Caco-2 (cell line): Measurements from ENCODE around the gene TBC1D2. TPM values are rescaled to one million over a fixed set of nuclear protein-coding genes. Genes with fewer than 3 reads are reported as not detected.

Experiments used
- BruUV-seq: library from RNA; stranded (reverse); fragments of 400-500 nt; replicated peaks from 2 replicates; lab custom pipeline; 2021; lab: Mats Ljungman, UMichigan
- CTCF ChIA-PET: fragments of 300-600 bp; sonication (Branson Sonifier 250); formaldehyde crosslinking; loops from one replicate; lab custom pipeline; 2022; ENCODE audit warnings: antibody characterized with exemption; lab: Charles Lee
- POLR2A ChIA-PET: fragments of 300-600 bp; sonication (Branson Sonifier 250); formaldehyde crosslinking; loops from one replicate; lab custom pipeline; 2022; ENCODE audit warnings: antibody characterized with exemption; lab: Charles Lee
- DNase-seq, 2 experiments: peaks; one replicate each; pipeline versions ENCODE4 v3.0.0 to v3.0.0-alpha.2; 2020 to 2022
- H3K27me3 ChIP-seq: replicated peaks from 2 replicates; pipeline ENCODE4 v1.6.0; 2011; ENCODE audit warnings: low read length; ENCODE audit not compliant: control insufficient read depth, insufficient read depth
- H3K36me3 ChIP-seq: 2 replicates; pipeline ENCODE4 v1.5.1; 2011; ENCODE audit warnings: low read length; ENCODE audit not compliant: control insufficient read depth, insufficient read depth
- H3K4me1 ChIP-seq: fragments of 250-450 bp; sonication (Bioruptor Pico); 2 replicates; pipeline ENCODE4 v1.5.1; 2020; ENCODE audit warnings: mild to moderate bottlenecking
- H3K4me3 ChIP-seq: 2 replicates; pipeline ENCODE4 v1.5.1; 2011; ENCODE audit warnings: low read depth, mild to moderate bottlenecking, control low read depth, low read length
- H3K9me3 ChIP-seq: fragments of 250-450 bp; sonication (Bioruptor Pico); 2 replicates; pipeline ENCODE4 v1.5.1; 2020; ENCODE audit warnings: mild to moderate bottlenecking, moderate library complexity
- H3K27ac Mint-ChIP-seq: one replicate; pipeline ENCODE4 v1.8.0; 2022; ENCODE audit warnings: mixed read lengths; ENCODE audit not compliant: unreplicated experiment
- H3K27me3 Mint-ChIP-seq: one replicate; pipeline ENCODE4 v1.8.0; 2022; ENCODE audit warnings: mixed read lengths; ENCODE audit not compliant: insufficient read depth, unreplicated experiment
- H3K36me3 Mint-ChIP-seq: one replicate; pipeline ENCODE4 v1.8.0; 2022; ENCODE audit warnings: mild to moderate bottlenecking, mixed read lengths; ENCODE audit not compliant: insufficient read depth, unreplicated experiment
- H3K4me1 Mint-ChIP-seq: one replicate; pipeline ENCODE4 v1.8.0; 2022; ENCODE audit warnings: low read depth, mixed read lengths; ENCODE audit not compliant: unreplicated experiment
- H3K4me3 Mint-ChIP-seq: one replicate; pipeline ENCODE4 v1.8.0; 2022; ENCODE audit warnings: mild to moderate bottlenecking, moderate library complexity, mixed read lengths; ENCODE audit not compliant: unreplicated experiment
- H3K9me3 Mint-ChIP-seq: one replicate; pipeline ENCODE4 v1.8.0; 2022; ENCODE audit warnings: mixed read lengths; ENCODE audit not compliant: unreplicated experiment
- CTCF ChIP-seq, 2 experiments: fragments of 200-600 bp in 1 of 2; IDR thresholded peaks; 1 replicate in 1 of 2; 2 replicates in 1 of 2; pipeline versions ENCODE4 v1.5.1 to v1.8.0; 2011 to 2022; ENCODE audit warnings: antibody characterized with exemption in 1 of 2, control low read depth in 1 of 2, inconsistent platforms in 1 of 2, low read depth in 1 of 2, low read length in 1 of 2, mild to moderate bottlenecking in 1 of 2, moderate library complexity in 1 of 2; ENCODE audit not compliant: insufficient read depth in 1 of 2, severe bottlenecking in 1 of 2, unreplicated experiment in 1 of 2
- intact Hi-C: fragments of 100-400 bp; cut with micrococcal nuclease; formaldehyde crosslinking; loops from one replicate; pipeline ENCODE4 v1.10.0; 2022; ENCODE audit not compliant: unreplicated experiment
- total RNA-seq: library from RNA; stranded (reverse); gene quantifications from 2 replicates; pipeline ENCODE4 v1.2.3, GENCODE V29; 2022

TBC1D2 gene
- total RNA-seq, 1 experiment from 2014 or later = 8.5 TPM

- intact Hi-C loops = no loop called here
- Histone ChIP-seq H3K9me3 (no peaks in the 10 kb centered on the region), H3K4me3 (no peak overlapping the region), H3K27me3 (no peaks in the 10 kb centered on the region), H3K36me3 (peaks cover 4% of the 10 kb centered on the region; the same call in 1 of the 2 replicates), H3K4me1 (peaks cover 3% of the 10 kb centered on the region; the same call in 1 of the 2 replicates)
- H3K27ac Mint-ChIP-seq = no peak overlapping the region
- H3K36me3 Mint-ChIP-seq = no peaks in the 10 kb centered on the region
- no peaks in the 10 kb centered on the region for H3K4me1 Mint-ChIP-seq
- no peaks in the 10 kb centered on the region for H3K27me3 Mint-ChIP-seq
- H3K4me3 Mint-ChIP-seq = no peak overlapping the region
- no peak for DNase-seq
- CTCF ChIA-PET = interaction anchor here (0.7 kb wide), 1 partner anchor 22 kb away, joined by 3 read pairs; no protein-coding TSS in a partner anchor
- no TSS peak for BruUV-seq
- H3K9me3 Mint-ChIP-seq = no peaks in the 10 kb centered on the region
- no peak for TF ChIP-seq CTCF (IDR thresholded peaks at IDR 0.05; ENCODE audit: insufficient read depth in 1 of 2, low read depth in 1 of 2, low read length in 1 of 2, severe bottlenecking in 1 of 2, unreplicated experiment in 1 of 2)
- POLR2A ChIA-PET = no interaction called here
These were observed 40.2 kb downstream of the TBC1D2 start for GRCh38 chr9:98215271-98215670.

GRCh38 chr9:98214811-98215210 lies 40.6 kb downstream of the TBC1D2 start:
- no peak overlapping the region for H3K27ac Mint-ChIP-seq
- BruUV-seq = no TSS peak

GRCh38 chr9:98211260-98211659 lies 44.2 kb downstream of the TBC1D2 start:
- ChIA-PET CTCF (interaction anchor here (1.3 kb wide), 1 partner anchor 45 kb away, joined by 3 read pairs; no protein-coding TSS in a partner anchor), POLR2A (no interaction called here)
- Mint-ChIP-seq H3K36me3 (no peaks in the 10 kb centered on the region), H3K9me3 (no peaks in the 10 kb centered on the region), H3K4me1 (no peaks in the 10 kb centered on the region), H3K4me3 (no peak overlapping the region), H3K27me3 (no peaks in the 10 kb centered on the region), H3K27ac (no peak overlapping the region)
- no peak for DNase-seq
- intact Hi-C loops = no loop called here
- H3K4me1 ChIP-seq = no peaks in the 10 kb centered on the region
- H3K4me3 ChIP-seq = no peak overlapping the region
- no peaks in the 10 kb centered on the region for H3K9me3 ChIP-seq
- H3K27me3 ChIP-seq = no peaks in the 10 kb centered on the region
- no peak for TF ChIP-seq CTCF (IDR thresholded peaks at IDR 0.05; ENCODE audit: insufficient read depth in 1 of 2, low read depth in 1 of 2, low read length in 1 of 2, severe bottlenecking in 1 of 2, unreplicated experiment in 1 of 2)
- H3K36me3 ChIP-seq = peaks cover 4% of the 10 kb centered on the region; the same call in 1 of the 2 replicates
- no TSS peak for BruUV-seq

More at GRCh38 chr9:98214811-98215210, 40.6 kb downstream of the TBC1D2 start:
- Mint-ChIP-seq H3K27me3 (no peaks in the 10 kb centered on the region), H3K9me3 (no peaks in the 10 kb centered on the region), H3K4me1 (no peaks in the 10 kb centered on the region), H3K4me3 (no peak overlapping the region), H3K36me3 (no peaks in the 10 kb centered on the region)
- Histone ChIP-seq H3K4me1 (peaks cover 3% of the 10 kb centered on the region; the same call in 1 of the 2 replicates), H3K27me3 (no peaks in the 10 kb centered on the region), H3K4me3 (no peak overlapping the region), H3K36me3 (peaks cover 4% of the 10 kb centered on the region; the same call in 1 of the 2 replicates), H3K9me3 (no peaks in the 10 kb centered on the region)
- ChIA-PET CTCF (interaction anchor here (0.7 kb wide), 1 partner anchor 21 kb away, joined by 3 read pairs; no protein-coding TSS in a partner anchor), POLR2A (no interaction called here)
- intact Hi-C loops = no loop called here
- DNase-seq = no peak
- no peak for TF ChIP-seq CTCF (IDR thresholded peaks at IDR 0.05; ENCODE audit: insufficient read depth in 1 of 2, low read depth in 1 of 2, low read length in 1 of 2, severe bottlenecking in 1 of 2, unreplicated experiment in 1 of 2)
